GM20431 (cell line): ENCODE results near the gene SLC9A4.

Experiments
- in situ Hi-C: fragments of 300-500 bp; cut with MseI, MboI; formaldehyde crosslinking; loops from one replicate; pipeline ENCODE4 v1.15.0; 2020; ENCODE audit warnings: low sequenced_read_pairs; ENCODE audit not compliant: unreplicated experiment

The SLC9A4 gene

GRCh38 chr2:102489646-102490045 is 16.6 kb downstream of the SLC9A4 start:
- in situ Hi-C loops: no loop called here

- in situ Hi-C loops: no loop called here
Measured at GRCh38 chr2:102492006-102492405, 19.0 kb downstream of the SLC9A4 start.

- in situ Hi-C loops: no loop called here
Measured at GRCh38 chr2:102494570-102494969, 21.5 kb downstream of the SLC9A4 start.

- in situ Hi-C loops: no loop called here
Measured at GRCh38 chr2:102498414-102498813, 25.4 kb downstream of the SLC9A4 start.

GRCh38 chr2:102499558-102499957 is 26.5 kb downstream of the SLC9A4 start:
- in situ Hi-C loops: no loop called here

GRCh38 chr2:102502576-102502975 is 29.6 kb downstream of the SLC9A4 start:
- in situ Hi-C loops: no loop called here

- in situ Hi-C loops: no loop called here
Measured at GRCh38 chr2:102504833-102505232, 31.8 kb downstream of the SLC9A4 start.

GRCh38 chr2:102505290-102505689 is 32.3 kb downstream of the SLC9A4 start:
- in situ Hi-C loops: no loop called here

- in situ Hi-C loops: no loop called here
Measured at GRCh38 chr2:102506743-102507142, 33.7 kb downstream of the SLC9A4 start.

GRCh38 chr2:102508863-102509262 is 35.8 kb downstream of the SLC9A4 start:
- in situ Hi-C loops: no loop called here

- in situ Hi-C loops: no loop called here
Measured at GRCh38 chr2:102509749-102510148, 36.7 kb downstream of the SLC9A4 start.

GRCh38 chr2:102510791-102511575 is 38.0 kb downstream of the SLC9A4 start:
- in situ Hi-C loops: no loop called here

GRCh38 chr2:102512161-102512560 is 39.1 kb downstream of the SLC9A4 start:
- in situ Hi-C loops: no loop called here

GRCh38 chr2:102513355-102513939 is 40.4 kb downstream of the SLC9A4 start:
- in situ Hi-C loops: no loop called here

GRCh38 chr2:102514061-102514785 is 41.2 kb downstream of the SLC9A4 start:
- in situ Hi-C loops: no loop called here

- in situ Hi-C loops: no loop called here
Measured at GRCh38 chr2:102515851-102516250, 42.8 kb downstream of the SLC9A4 start.

GRCh38 chr2:102518170-102518569 is 45.1 kb downstream of the SLC9A4 start:
- in situ Hi-C loops: no loop called here

- in situ Hi-C loops: no loop called here
Measured at GRCh38 chr2:102520009-102520408, 47.0 kb downstream of the SLC9A4 start.

GRCh38 chr2:102520801-102521200 is 47.8 kb downstream of the SLC9A4 start:
- in situ Hi-C loops: no loop called here

GRCh38 chr2:102522162-102522561 is 49.1 kb downstream of the SLC9A4 start:
- in situ Hi-C loops: no loop called here

GRCh38 chr2:102522890-102523289 is 49.9 kb downstream of the SLC9A4 start:
- in situ Hi-C loops: no loop called here
